CD4-positive, alpha-beta T cell (primary cell): ENCODE measurements around the gene RNF141. TPM values are rescaled to one million over a fixed set of nuclear protein-coding genes. Genes with fewer than 3 reads are reported as not detected.

Experiments used
- ATAC-seq: fragments of 200-7000 bp; cut with Tn5 transposase; one replicate; pipeline ENCODE4 v1.10.0; 2022; ENCODE audit warnings: mild to moderate bottlenecking; ENCODE audit not compliant: poor library complexity
- CTCF ChIA-PET: fragments of 350-600 bp; sonication (Branson Sonifier 250); formaldehyde crosslinking; loops from one replicate; lab custom pipeline; 2021; ENCODE audit warnings: antibody characterized with exemption, inconsistent platforms; lab: Charles Lee
- POLR2A ChIA-PET: fragments of 350-600 bp; sonication (Branson Sonifier 250); formaldehyde crosslinking; loops from one replicate; lab custom pipeline; 2021; ENCODE audit warnings: antibody characterized with exemption, inconsistent platforms; lab: Charles Lee
- DNase-seq, 14 experiments: peaks; one replicate each; pipeline ENCODE4 v3.0.0-alpha.2; 2013 to 2020; ENCODE audit warnings: mixed read lengths in 2 of 14
- H3K27ac ChIP-seq, 2 donors: one replicate each; pipeline versions ENCODE4 v1.5.1 to v1.7.0; 2013; ENCODE audit warnings: low read length in 2 of 2, low read depth in 1 of 2, mild to moderate bottlenecking in 1 of 2
- H3K27me3 ChIP-seq, 2 experiments: 1 replicate in 1 of 2; 2 replicates in 1 of 2; pipeline versions ENCODE4 v1.6.1 to v1.7.0; 2013; ENCODE audit warnings: low read length in 2 of 2, control low read depth in 1 of 2, mild to moderate bottlenecking in 1 of 2, moderate library complexity in 1 of 2; ENCODE audit not compliant: insufficient read depth in 2 of 2, control insufficient read depth in 1 of 2
- H3K36me3 ChIP-seq: one replicate; pipeline ENCODE4 v1.6.1; 2013; ENCODE audit warnings: low read length, control low read depth; ENCODE audit not compliant: insufficient read depth
- H3K4me1 ChIP-seq: one replicate; pipeline ENCODE4 v1.6.1; 2013; ENCODE audit warnings: low read length, control low read depth; ENCODE audit not compliant: insufficient read depth
- H3K4me3 ChIP-seq: one replicate; pipeline ENCODE4 v1.5.1; 2013; ENCODE audit warnings: mild to moderate bottlenecking, low read length, moderate library complexity
- H3K9me3 ChIP-seq, 2 experiments: 1 replicate in 1 of 2; 2 replicates in 1 of 2; pipeline versions ENCODE4 v1.6.1 to v1.7.0; 2013; ENCODE audit warnings: low read length in 2 of 2, mild to moderate bottlenecking in 2 of 2, control low read depth in 1 of 2, moderate library complexity in 1 of 2; ENCODE audit not compliant: control insufficient read depth in 1 of 2, insufficient read depth in 1 of 2
- H3K27ac Mint-ChIP-seq: one replicate; pipeline ENCODE4 v1.8.0; 2020; ENCODE audit warnings: mixed read lengths
- H3K27me3 Mint-ChIP-seq: one replicate; pipeline ENCODE4 v1.8.0; 2021; ENCODE audit warnings: mixed read lengths
- H3K36me3 Mint-ChIP-seq: one replicate; pipeline ENCODE4 v1.8.0; 2021; ENCODE audit warnings: low read depth, mixed read lengths
- H3K4me1 Mint-ChIP-seq: one replicate; pipeline ENCODE4 v1.8.0; 2021; ENCODE audit warnings: low read depth, mixed read lengths
- H3K4me3 Mint-ChIP-seq: one replicate; pipeline ENCODE4 v1.8.0; 2020; ENCODE audit warnings: mild to moderate bottlenecking, mixed read lengths
- H3K9me3 Mint-ChIP-seq: one replicate; pipeline ENCODE4 v1.8.0; 2020; ENCODE audit warnings: mixed read lengths
- intact Hi-C, 2 experiments: fragments of 100-400 bp; cut with DNase I in 1 of 2; cut with micrococcal nuclease in 1 of 2; formaldehyde crosslinking; loops; one replicate each; pipeline versions ENCODE4 v1.15.1 to v1.9.0; 2023 to 2025; cut with DNase I, micrococcal nuclease
- total RNA-seq, 174 experiments: library from RNA in 2 of 174; stranded (reverse) in 2 of 174; gene quantifications; one replicate each; pipeline ENCODE4 v1.2.3 and lab custom pipeline; 2021 to 2026
- TF ChIP-seq, protein P1 (sequence below): fragments of 200-600 bp; IDR thresholded peaks from one replicate; pipeline ENCODE4 v1.8.0; 2022; ENCODE audit warnings: antibody characterized with exemption, mild to moderate bottlenecking

The RNF141 gene
- total RNA-seq, 2 experiments from 2014 or later = 18.0 to 19.0 TPM

GRCh38 chr11:10480760-10481159 is 60.2 kb downstream of the RNF141 start:
- CTCF ChIA-PET = no interaction called here
- Mint-ChIP-seq H3K4me1 (peaks cover 14% of the 10 kb centered on the region), H3K9me3 (no peaks in the 10 kb centered on the region), H3K27ac (peak overlapping the region; percentile 25), H3K27me3 (no peaks in the 10 kb centered on the region), H3K4me3 (no peak overlapping the region), H3K36me3 (peaks cover 87% of the 10 kb centered on the region)
- H3K9me3 ChIP-seq = no peaks in the 10 kb centered on the region
- POLR2A ChIA-PET = no interaction called here
- no peaks in the 10 kb centered on the region for H3K4me1 ChIP-seq
- no peak overlapping the region for H3K27ac ChIP-seq
- DNase-seq (no peak), ATAC-seq (no peak)
- TF ChIP-seq, protein P1, sequence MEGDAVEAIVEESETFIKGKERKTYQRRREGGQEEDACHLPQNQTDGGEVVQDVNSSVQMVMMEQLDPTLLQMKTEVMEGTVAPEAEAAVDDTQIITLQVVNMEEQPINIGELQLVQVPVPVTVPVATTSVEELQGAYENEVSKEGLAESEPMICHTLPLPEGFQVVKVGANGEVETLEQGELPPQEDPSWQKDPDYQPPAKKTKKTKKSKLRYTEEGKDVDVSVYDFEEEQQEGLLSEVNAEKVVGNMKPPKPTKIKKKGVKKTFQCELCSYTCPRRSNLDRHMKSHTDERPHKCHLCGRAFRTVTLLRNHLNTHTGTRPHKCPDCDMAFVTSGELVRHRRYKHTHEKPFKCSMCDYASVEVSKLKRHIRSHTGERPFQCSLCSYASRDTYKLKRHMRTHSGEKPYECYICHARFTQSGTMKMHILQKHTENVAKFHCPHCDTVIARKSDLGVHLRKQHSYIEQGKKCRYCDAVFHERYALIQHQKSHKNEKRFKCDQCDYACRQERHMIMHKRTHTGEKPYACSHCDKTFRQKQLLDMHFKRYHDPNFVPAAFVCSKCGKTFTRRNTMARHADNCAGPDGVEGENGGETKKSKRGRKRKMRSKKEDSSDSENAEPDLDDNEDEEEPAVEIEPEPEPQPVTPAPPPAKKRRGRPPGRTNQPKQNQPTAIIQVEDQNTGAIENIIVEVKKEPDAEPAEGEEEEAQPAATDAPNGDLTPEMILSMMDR = no peak
- peaks cover 71% of the 10 kb centered on the region for H3K36me3 ChIP-seq
- H3K4me3 ChIP-seq = no peak overlapping the region
- intact Hi-C loops = no loop called here
- no peaks in the 10 kb centered on the region for H3K27me3 ChIP-seq

DNA sequence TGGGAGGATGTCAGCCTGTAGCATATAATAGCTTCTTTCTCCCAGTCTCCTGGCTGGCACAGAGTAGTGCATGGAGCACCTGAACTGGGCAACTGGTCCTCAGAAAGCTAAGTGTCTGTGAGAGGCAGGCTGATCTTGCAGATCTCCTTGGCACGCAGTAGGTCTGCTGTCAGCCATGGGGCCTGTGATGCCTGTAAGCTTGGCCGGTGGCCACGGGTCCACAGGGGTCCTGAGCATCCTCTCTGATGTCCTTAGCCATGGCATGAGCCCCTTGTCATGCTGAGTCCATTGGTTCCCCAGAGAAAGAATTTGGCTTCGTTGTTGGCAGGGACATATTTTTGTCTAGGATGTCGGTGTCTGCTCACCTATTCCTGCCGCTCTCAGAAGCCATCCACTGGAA is 61.0 kb downstream of the RNF141 start:
- TF ChIP-seq, protein P1 = no peak
- peaks cover 89% of the 10 kb centered on the region for H3K36me3 Mint-ChIP-seq
- H3K4me1 ChIP-seq = peaks cover 3% of the 10 kb centered on the region
- no peaks in the 10 kb centered on the region for H3K27me3 ChIP-seq
- intact Hi-C loops = no loop called here
- H3K27ac ChIP-seq = no peak overlapping the region
- peak in 1 of 14 experiments; percentile 14 for DNase-seq
- ChIA-PET POLR2A (interaction anchor here (0.7 to 1.5 kb wide), 3 partner anchors 21 to 24 kb away, joined by 3 read pairs; no protein-coding TSS in a partner anchor), CTCF (no interaction called here)
- no peak overlapping the region for H3K4me3 ChIP-seq
- no peaks in the 10 kb centered on the region for H3K9me3 Mint-ChIP-seq
- H3K4me1 Mint-ChIP-seq = peaks cover 18% of the 10 kb centered on the region
- H3K27ac Mint-ChIP-seq = peak overlapping the region; percentile 25
- H3K27me3 Mint-ChIP-seq = no peaks in the 10 kb centered on the region
- no peak overlapping the region for H3K4me3 Mint-ChIP-seq
- H3K9me3 ChIP-seq = no peaks in the 10 kb centered on the region
- H3K36me3 ChIP-seq = peaks cover 71% of the 10 kb centered on the region
- ATAC-seq = no peak

- H3K9me3 Mint-ChIP-seq = no peaks in the 10 kb centered on the region
- no peak for ATAC-seq
- H3K4me3 Mint-ChIP-seq = no peak overlapping the region
- peaks cover 91% of the 10 kb centered on the region for H3K36me3 Mint-ChIP-seq
- no peaks in the 10 kb centered on the region for H3K27me3 Mint-ChIP-seq
- peaks cover 29% of the 10 kb centered on the region for H3K4me1 Mint-ChIP-seq
- Histone ChIP-seq H3K36me3 (peaks cover 74% of the 10 kb centered on the region), H3K27ac (no peak overlapping the region), H3K9me3 (no peaks in the 10 kb centered on the region), H3K4me1 (peaks cover 9% of the 10 kb centered on the region), H3K4me3 (no peak overlapping the region), H3K27me3 (no peaks in the 10 kb centered on the region)
- ChIA-PET CTCF (no interaction called here), POLR2A (interaction anchor here (1.2 to 1.5 kb wide), 2 partner anchors 22 to 23 kb away, joined by 3 read pairs; no protein-coding TSS in a partner anchor)
- DNase-seq = peak in 1 of 14 experiments; percentile 19
- intact Hi-C loops = no loop called here
- TF ChIP-seq, protein P1 = no peak
- peak overlapping the region; percentile 57 for H3K27ac Mint-ChIP-seq
Measured at GRCh38 chr11:10478574-10479550, 62.1 kb downstream of the RNF141 start.
